Heart left ventricle (tissue), 16 donors: ENCODE data around the gene CNOT10. TPM values are rescaled to one million over a fixed set of nuclear protein-coding genes. Genes with fewer than 3 reads are reported as not detected.

Experiments
- ATAC-seq, 4 donors: fragments of 200-7000 bp; cut with Tn5 transposase; one replicate each; pipeline ENCODE4 v1.9.1; 2020 to 2022; ENCODE audit warnings: moderate library complexity in 4 of 4, mild to moderate bottlenecking in 3 of 4, moderate number of reproducible peaks in 1 of 4
- DNase-seq, 5 donors: peaks; one replicate each; pipeline ENCODE4 v3.0.0-alpha.2; 2020
- H3K27ac ChIP-seq, 12 donors: fragments of 200-600 bp; sonication (generic) in 4 of 12; one replicate each; pipeline versions ENCODE4 v1.5.0 to v1.8.0; 2016 to 2022; ENCODE audit warnings: mild to moderate bottlenecking in 2 of 12
- H3K27me3 ChIP-seq, 9 donors: fragments of 200-600 bp; sonication (generic) in 2 of 9; one replicate each; pipeline versions ENCODE4 v1.5.1 to v1.8.0; 2016 to 2022; ENCODE audit warnings: mild to moderate bottlenecking in 3 of 9
- H3K36me3 ChIP-seq, 9 donors: fragments of 200-600 bp; sonication (generic) in 2 of 9; one replicate each; pipeline versions ENCODE4 v1.5.0 to v1.8.0; 2018 to 2022; ENCODE audit warnings: mild to moderate bottlenecking in 2 of 9
- H3K4me1 ChIP-seq, 12 donors: fragments of 200-600 bp; sonication (generic) in 4 of 12; one replicate each; pipeline versions ENCODE4 v1.5.0 to v1.8.0; 2016 to 2022; ENCODE audit warnings: mild to moderate bottlenecking in 3 of 12
- H3K4me3 ChIP-seq, 12 donors: fragments of 200-600 bp; sonication (generic) in 4 of 12; one replicate each; pipeline versions ENCODE4 v1.5.0 to v1.8.0; 2017 to 2022; ENCODE audit warnings: mild to moderate bottlenecking in 9 of 12, moderate library complexity in 4 of 12
- H3K9me3 ChIP-seq, 12 donors: fragments of 200-600 bp; sonication (generic) in 4 of 12; one replicate each; pipeline versions ENCODE4 v1.5.0 to v1.8.0; 2016 to 2022; ENCODE audit warnings: mild to moderate bottlenecking in 1 of 12
- CTCF ChIP-seq, 12 donors: fragments of 200-600 bp; sonication (generic) in 4 of 12; IDR thresholded peaks; one replicate each; pipeline versions ENCODE4 v1.5.0 to v1.8.0; 2018 to 2022; ENCODE audit warnings: antibody characterized with exemption in 12 of 12, mild to moderate bottlenecking in 5 of 12
- POLR2A ChIP-seq, 2 donors: fragments of 450-650 bp; IDR thresholded peaks; one replicate each; pipeline ENCODE4 v1.6.1; 2017; ENCODE audit warnings: antibody characterized with exemption in 2 of 2, mild to moderate bottlenecking in 2 of 2, moderate library complexity in 2 of 2
- WGBS, 4 donors: extraction: QIAGEN DNeasy Blood & Tissue Kit in 2 of 4; methylation state at CpG; one replicate each; pipeline versions ENCODE4 v1.1.5 to v1.1.7; 2013 to 2018; 5-methylcytosine and 5-hydroxymethylcytosine counted together
- intact Hi-C, 10 donors: fragments of 100-400 bp; cut with DNase I; formaldehyde crosslinking; loops; one replicate each; pipeline versions ENCODE4 v1.11.1 to v1.14.2; 2022
- polyA plus RNA-seq, 2 donors: library from polyadenylated mRNA; stranded (reverse); fragments of 200-250 nt; gene quantifications; one replicate each; pipeline ENCODE4 v1.2.3, GENCODE V29; 2013
- total RNA-seq, 9 donors: library from RNA; depleted of rRNA in 2 of 9; stranded (reverse); fragments of >200 nt in 2 of 9; fragmentation: NEBNext Ultra II Directional in 3 of 9; extraction: Animal tissue kit (Norgen Biotek cat#: 25700) in 3 of 9; gene quantifications; one replicate each; pipeline versions ENCODE4 v1.1.0 to v1.2.4, GENCODE V29; 2016 to 2023
- donor health status: ischemic (EF 13 %, LVEDD 7.1; RV severe dilation, severe dysfunction).
- donor health status: healthy with polysubstance abuse.
- donor health status: DM: no; HTN: yes; CAD: no.
- donor health status: DM: no; HTN: no; CAD: no.
- donor health status: ischemic (EF 25% LVEDD 6.9; RV normal size, moderate dysfunction).
- donor health status: ischemic (EF 25% LVEDD 5.7; RV mildly dilated, moderate dysfunction).
- donor health status: healthy.
- donor health status: DM: yes; HTN: yes; CAD: no.
- donor health status: ischemic (EF 35%, LVEDD 5.7; RV mildly dilated, moderate dysfunction).
- donor health status: nonischemic (EF 11% LVEDD 7.7; RV severe dilation, severe dysfunction).
- donor health status: DM: yes; HTN: yes; CAD: no.
- donor health status: PGD.
- donor health status: ischemic (EF 29% LVEDD 5.4; RV normal size, mild dysfunction).
- donor health status: nonischemic (EF 23%, LVEDD 6.1; RV moderate dilation, normal function).

CNOT10 gene
- total and polyA plus RNA-seq, 11 donors, result 6.3 to 23.3 (median 15.9) TPM

- WGBS, 4 donors, result 93 to 100% (median 95%) methylated on average over 3 of the region's 3 CpGs
- no peak for ATAC-seq
- no peak for TF ChIP-seq POLR2A (IDR thresholded peaks at IDR 0.05)
- TF ChIP-seq CTCF (IDR thresholded peaks at IDR 0.05), result no peak
Observed at GRCh38 chr3:32709346-32709745, 24.4 kb downstream of the CNOT10 start.

GRCh38 chr3:32712506-32713055, 27.6 kb downstream of the CNOT10 start:
- H3K4me1 ChIP-seq, result peaks cover 0 to 7% (median 0%) of the 10 kb centered on the region in 12 donors
- intact Hi-C loops, result no loop called here
- ATAC-seq (no peak), DNase-seq (no peak)
- no peaks in the 10 kb centered on the region for H3K9me3 ChIP-seq
- no peak overlapping the region for H3K4me3 ChIP-seq
- H3K27me3 ChIP-seq, result no peaks in the 10 kb centered on the region
- no peak overlapping the region for H3K27ac ChIP-seq
- WGBS, 4 donors, result 99 to 100% (median 100%) methylated on average over 1 of the region's 1 CpG
- H3K36me3 ChIP-seq, result peaks cover 0 to 90% (median 78%) of the 10 kb centered on the region in 9 donors
- no peak for TF ChIP-seq CTCF (IDR thresholded peaks at IDR 0.05)
- TF ChIP-seq POLR2A (IDR thresholded peaks at IDR 0.05), result no peak

More at GRCh38 chr3:32709346-32709745, 24.4 kb downstream of the CNOT10 start:
- no peak overlapping the region for H3K4me3 ChIP-seq
- H3K27ac ChIP-seq, result no peak overlapping the region
- H3K36me3 ChIP-seq, result peaks cover 0 to 62% (median 54%) of the 10 kb centered on the region in 9 donors
- intact Hi-C loops, result no loop called here
- no peaks in the 10 kb centered on the region for H3K27me3 ChIP-seq
- DNase-seq, result no peak
- H3K9me3 ChIP-seq, result no peaks in the 10 kb centered on the region
- H3K4me1 ChIP-seq, result peaks cover 0 to 23% (median 4%) of the 10 kb centered on the region in 12 donors

GRCh38 chr3:32713181-32713580, 28.2 kb downstream of the CNOT10 start:
- intact Hi-C loops, result no loop called here
- H3K9me3 ChIP-seq, result no peaks in the 10 kb centered on the region
- ATAC-seq, result no peak
- no peak overlapping the region for H3K4me3 ChIP-seq
- no peak for DNase-seq
- H3K36me3 ChIP-seq, result peaks cover 0 to 96% (median 83%) of the 10 kb centered on the region in 9 donors
- H3K27me3 ChIP-seq, result no peaks in the 10 kb centered on the region
- H3K27ac ChIP-seq, result no peak overlapping the region
- TF ChIP-seq POLR2A (IDR thresholded peaks at IDR 0.05) (no peak), CTCF (IDR thresholded peaks at IDR 0.05) (no peak)
- peaks cover 0 to 5% (median 0%) of the 10 kb centered on the region in 12 donors for H3K4me1 ChIP-seq

- no peaks in the 10 kb centered on the region for H3K4me1 ChIP-seq
- 83 to 94% (median 88%) methylated on average over 5 of the region's 5 CpGs for WGBS, 4 donors
- H3K27me3 ChIP-seq, result no peaks in the 10 kb centered on the region
- intact Hi-C loops, result no loop called here
- no peak overlapping the region for H3K4me3 ChIP-seq
- DNase-seq, result no peak
- H3K9me3 ChIP-seq, result no peaks in the 10 kb centered on the region
- peaks cover 3 to 86% (median 79%) of the 10 kb centered on the region in 9 donors for H3K36me3 ChIP-seq
- no peak overlapping the region for H3K27ac ChIP-seq
- no peak for ATAC-seq
- no peak for TF ChIP-seq CTCF (IDR thresholded peaks at IDR 0.05)
- TF ChIP-seq POLR2A (IDR thresholded peaks at IDR 0.05), result no peak
Observed at GRCh38 chr3:32719335-32719734, 34.3 kb downstream of the CNOT10 start.
